Dermis blood vessel endothelial cell (primary cell): ENCODE data around the gene SIPA1L2. TPM values are rescaled to one million over a fixed set of nuclear protein-coding genes. Genes with fewer than 3 reads are reported as not detected.

ENCODE experiments used
- DNase-seq: peaks from one replicate; pipeline ENCODE4 v3.0.0; 2010
- total RNA-seq: library from RNA; depleted of rRNA; stranded (reverse); fragments of >200 nt; gene quantifications from 2 replicates; pipeline ENCODE4 v1.2.3, GENCODE V29; 2014

The SIPA1L2 gene
- total RNA-seq, 1 donor from 2014 or later: 25.7 TPM

GRCh38 chr1:232589812-232590743 is 39.9 kb downstream of the SIPA1L2 start:
- DNase-seq: peak; percentile 62

DNA sequence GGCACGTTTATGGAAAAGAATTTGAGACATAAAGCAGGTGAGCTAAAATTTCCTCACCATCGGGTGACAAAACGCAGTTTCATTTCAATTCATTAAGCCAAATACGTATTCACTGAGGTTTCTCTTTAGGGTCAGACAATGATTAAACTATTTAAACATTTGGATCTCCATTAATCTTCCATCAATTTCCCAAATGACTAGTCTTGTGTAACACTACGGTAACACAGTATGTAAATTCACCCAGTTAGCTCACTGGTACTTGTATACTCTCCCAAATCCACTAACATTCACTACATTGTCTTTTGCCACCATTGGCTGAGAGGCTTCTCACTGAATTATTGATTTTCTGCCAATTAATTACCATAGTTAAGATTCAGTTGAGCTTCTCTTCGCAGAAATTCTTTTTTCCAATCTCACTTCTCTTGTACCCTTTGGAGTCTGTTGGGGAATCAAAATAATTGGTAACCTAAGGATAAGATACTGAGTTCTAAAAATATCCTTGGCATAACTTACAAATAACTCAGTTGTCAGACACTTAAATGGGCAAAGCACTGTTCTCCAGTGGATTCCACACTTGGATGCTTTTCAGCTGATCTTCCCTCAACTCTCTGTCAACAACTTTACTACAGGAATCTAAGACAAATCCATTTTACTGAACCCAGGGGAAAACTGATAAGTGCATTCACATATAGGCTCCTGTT is 40.7 kb downstream of the SIPA1L2 start:
- DNase-seq: no peak

GRCh38 chr1:232587141-232588008 is 42.6 kb downstream of the SIPA1L2 start:
- no peak for DNase-seq

DNA sequence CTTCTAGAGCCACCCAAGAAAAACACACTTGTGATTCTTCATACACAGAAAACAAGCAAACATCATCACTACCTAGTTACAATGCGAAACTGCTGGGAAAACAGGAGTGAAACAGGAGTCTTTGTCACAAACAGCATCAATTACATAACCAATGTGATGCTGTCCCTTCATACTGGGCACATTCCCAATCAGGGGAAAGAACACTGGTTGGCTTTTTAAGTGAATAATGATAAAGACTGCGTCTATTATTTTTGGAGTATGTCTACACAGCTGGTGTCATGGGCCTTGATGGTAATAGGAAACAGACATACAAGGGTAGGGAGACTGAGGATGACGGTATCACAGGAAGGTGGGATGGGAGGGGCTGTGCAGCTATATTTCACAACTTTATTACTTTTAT is 43.3 kb downstream of the SIPA1L2 start:
- no peak for DNase-seq

DNA sequence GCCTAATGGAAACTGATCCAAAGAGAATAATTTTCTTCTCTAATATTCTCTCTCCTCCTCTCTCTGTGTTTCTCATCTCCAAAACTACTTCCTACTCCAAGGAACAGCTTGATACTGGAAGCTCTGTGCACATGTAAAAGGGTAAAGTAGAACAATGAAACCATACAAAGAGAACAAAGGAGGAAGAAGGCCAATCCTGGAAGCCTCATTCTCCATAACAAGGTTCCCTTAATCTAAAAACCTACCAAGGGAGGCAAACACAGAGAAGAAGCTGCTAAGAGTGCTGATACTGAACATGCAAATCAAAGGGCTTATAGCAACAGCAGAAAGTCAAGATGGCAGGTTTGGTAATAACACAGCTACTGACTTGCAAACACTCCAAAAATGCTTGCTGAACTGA is 44.4 kb downstream of the SIPA1L2 start:
- no peak for DNase-seq

GRCh38 chr1:232581932-232582331 is 48.0 kb downstream of the SIPA1L2 start:
- no peak for DNase-seq

Other genes with a start within 250 kb of the SIPA1L2 start
- gene MAP10, start 175.3 kb upstream of the SIPA1L2 start, total RNA-seq: 1.2 and 1.7 TPM in 2 replicates